GM23338 (cell line): Measurements from ENCODE around the gene ARID1B.

Source experiments
- EZH2phosphoT487 ChIP-seq: fragments of 200-600 bp; sonication (generic); IDR thresholded peaks from one replicate; pipeline ENCODE4 v1.8.1; 2018; ENCODE audit warnings: antibody characterized with exemption; ENCODE audit not compliant: unreplicated experiment
- POLR2AphosphoS5 ChIP-seq: IDR thresholded peaks from 2 replicates; pipeline ENCODE4 v1.6.1; 2016; ENCODE audit warnings: antibody characterized with exemption, low read depth
- TF ChIP-seq, protein P1 (sequence below), 2 experiments: fragments of 200-600 bp in 1 of 2; sonication (generic) in 1 of 2; conservative IDR thresholded peaks; 2 replicates each; pipeline versions ENCODE4 v1.5.1 to v1.6.1; 2016 to 2017; ENCODE audit warnings: antibody characterized with exemption in 2 of 2, low read depth in 2 of 2, mild to moderate bottlenecking in 2 of 2, moderate library complexity in 1 of 2

- TF ChIP-seq, protein P1, sequence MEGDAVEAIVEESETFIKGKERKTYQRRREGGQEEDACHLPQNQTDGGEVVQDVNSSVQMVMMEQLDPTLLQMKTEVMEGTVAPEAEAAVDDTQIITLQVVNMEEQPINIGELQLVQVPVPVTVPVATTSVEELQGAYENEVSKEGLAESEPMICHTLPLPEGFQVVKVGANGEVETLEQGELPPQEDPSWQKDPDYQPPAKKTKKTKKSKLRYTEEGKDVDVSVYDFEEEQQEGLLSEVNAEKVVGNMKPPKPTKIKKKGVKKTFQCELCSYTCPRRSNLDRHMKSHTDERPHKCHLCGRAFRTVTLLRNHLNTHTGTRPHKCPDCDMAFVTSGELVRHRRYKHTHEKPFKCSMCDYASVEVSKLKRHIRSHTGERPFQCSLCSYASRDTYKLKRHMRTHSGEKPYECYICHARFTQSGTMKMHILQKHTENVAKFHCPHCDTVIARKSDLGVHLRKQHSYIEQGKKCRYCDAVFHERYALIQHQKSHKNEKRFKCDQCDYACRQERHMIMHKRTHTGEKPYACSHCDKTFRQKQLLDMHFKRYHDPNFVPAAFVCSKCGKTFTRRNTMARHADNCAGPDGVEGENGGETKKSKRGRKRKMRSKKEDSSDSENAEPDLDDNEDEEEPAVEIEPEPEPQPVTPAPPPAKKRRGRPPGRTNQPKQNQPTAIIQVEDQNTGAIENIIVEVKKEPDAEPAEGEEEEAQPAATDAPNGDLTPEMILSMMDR (conservative IDR thresholded peaks at IDR 0.05; ENCODE audit: low read depth in 2 of 2) = no peak
- no peak for TF ChIP-seq EZH2phosphoT487
- TF ChIP-seq POLR2AphosphoS5 = no peak
Measured at GRCh38 chr6:157095084-157095483, 317.9 kb downstream of the ARID1B start.
